ENCODE data around the gene BCKDK. TPM values are rescaled to one million over a fixed set of nuclear protein-coding genes. Genes with fewer than 3 reads are reported as not detected.

The BCKDK gene
- total RNA-seq, 2 experiments from 2014 or later: 4.3 to 5.8 TPM

- Mint-ChIP-seq H3K27ac (no peak overlapping the region), H3K4me1 (ENCODE audit: low read depth) (peaks cover 26% of the 10 kb centered on the region), H3K36me3 (ENCODE audit: low read depth) (peaks cover 70% of the 10 kb centered on the region), H3K9me3 (no peaks in the 10 kb centered on the region), H3K27me3 (no peaks in the 10 kb centered on the region), H3K4me3 (no peak overlapping the region)
- Histone ChIP-seq H3K27me3 (ENCODE audit: control insufficient read depth in 1 of 2, insufficient read depth in 2 of 2, low read length in 2 of 2) (no peaks in the 10 kb centered on the region), H3K4me3 (ENCODE audit: low read length) (no peak overlapping the region), H3K4me1 (ENCODE audit: insufficient read depth, low read length) (peaks cover 40% of the 10 kb centered on the region), H3K9me3 (ENCODE audit: control insufficient read depth in 1 of 2, insufficient read depth in 1 of 2, low read length in 2 of 2) (no peaks in the 10 kb centered on the region), H3K27ac (ENCODE audit: low read depth in 1 of 2, low read length in 2 of 2) (no peak overlapping the region), H3K36me3 (ENCODE audit: insufficient read depth, low read length) (peaks cover 56% of the 10 kb centered on the region)
- CTCF ChIA-PET: no interaction called here
- POLR2A ChIA-PET: no interaction called here
- no peak for TF ChIP-seq CTCF (IDR thresholded peaks at IDR 0.05)
- DNase-seq: no peak
- ATAC-seq (ENCODE audit: poor library complexity): no peak
- intact Hi-C loops (cut with DNase I, micrococcal nuclease): loop anchor here in 1 of 2 experiments (10.0 kb wide), 2 partner anchors 122 to 152 kb away; partner anchors contain the start of genes FBXL19 and SETD1A
Measured at GRCh38 chr16:31077024-31077423, 31.2 kb upstream of the BCKDK start.

GRCh38 chr16:31077592-31078396, 30.4 kb upstream of the BCKDK start:
- POLR2A ChIA-PET: no interaction called here

GRCh38 chr16:31078597-31079341, 29.4 kb upstream of the BCKDK start:
- peaks cover 34% of the 10 kb centered on the region for H3K4me1 ChIP-seq (ENCODE audit: insufficient read depth, low read length)
- intact Hi-C loops (cut with DNase I, micrococcal nuclease): loop anchor here in 1 of 2 experiments (10.0 kb wide), 2 partner anchors 124 to 154 kb away; partner anchors contain the start of genes FBXL19 and SETD1A
- Mint-ChIP-seq H3K36me3 (ENCODE audit: low read depth) (peaks cover 76% of the 10 kb centered on the region), H3K27me3 (no peaks in the 10 kb centered on the region), H3K27ac (no peak overlapping the region), H3K4me3 (no peak overlapping the region), H3K9me3 (no peaks in the 10 kb centered on the region), H3K4me1 (ENCODE audit: low read depth) (peaks cover 21% of the 10 kb centered on the region)
- no peaks in the 10 kb centered on the region for H3K27me3 ChIP-seq (ENCODE audit: control insufficient read depth in 1 of 2, insufficient read depth in 2 of 2, low read length in 2 of 2)
- DNase-seq: no peak
- H3K36me3 ChIP-seq (ENCODE audit: insufficient read depth, low read length): peaks cover 66% of the 10 kb centered on the region
- H3K27ac ChIP-seq (ENCODE audit: low read depth in 1 of 2, low read length in 2 of 2): no peak overlapping the region
- H3K9me3 ChIP-seq (ENCODE audit: control insufficient read depth in 1 of 2, insufficient read depth in 1 of 2, low read length in 2 of 2): no peaks in the 10 kb centered on the region
- no peak for TF ChIP-seq CTCF (IDR thresholded peaks at IDR 0.05)
- ChIA-PET POLR2A (no interaction called here), CTCF (no interaction called here)
- no peak overlapping the region for H3K4me3 ChIP-seq (ENCODE audit: low read length)
- ATAC-seq (ENCODE audit: poor library complexity): no peak

More at GRCh38 chr16:31077592-31078396, 30.4 kb upstream of the BCKDK start:
- H3K9me3 Mint-ChIP-seq: no peaks in the 10 kb centered on the region
- H3K4me1 ChIP-seq (ENCODE audit: insufficient read depth, low read length): peaks cover 37% of the 10 kb centered on the region
- no peak overlapping the region for H3K4me3 Mint-ChIP-seq
- no peaks in the 10 kb centered on the region for H3K27me3 Mint-ChIP-seq
- H3K27me3 ChIP-seq (ENCODE audit: control insufficient read depth in 1 of 2, insufficient read depth in 2 of 2, low read length in 2 of 2): no peaks in the 10 kb centered on the region
- peaks cover 71% of the 10 kb centered on the region for H3K36me3 Mint-ChIP-seq (ENCODE audit: low read depth)
- peaks cover 22% of the 10 kb centered on the region for H3K4me1 Mint-ChIP-seq (ENCODE audit: low read depth)
- H3K36me3 ChIP-seq (ENCODE audit: insufficient read depth, low read length): peaks cover 61% of the 10 kb centered on the region
- CTCF ChIA-PET: no interaction called here
- no peak for ATAC-seq (ENCODE audit: poor library complexity)
- no peak overlapping the region for H3K27ac ChIP-seq (ENCODE audit: low read depth in 1 of 2, low read length in 2 of 2)
- DNase-seq: no peak
- no peak overlapping the region for H3K27ac Mint-ChIP-seq
- H3K9me3 ChIP-seq (ENCODE audit: control insufficient read depth in 1 of 2, insufficient read depth in 1 of 2, low read length in 2 of 2): no peaks in the 10 kb centered on the region
- H3K4me3 ChIP-seq (ENCODE audit: low read length): no peak overlapping the region
- intact Hi-C loops (cut with DNase I, micrococcal nuclease): loop anchor here in 1 of 2 experiments (10.0 kb wide), 2 partner anchors 123 to 153 kb away; partner anchors contain the start of genes FBXL19 and SETD1A
- no peak for TF ChIP-seq CTCF (IDR thresholded peaks at IDR 0.05)

Data from CD4-positive, alpha-beta T cell (primary cell).